HEK293 (cell line): Measurements from ENCODE around the gene UGT1A6.

Source experiments
- CTCF ChIA-PET: fragments of 350-600 bp; formaldehyde crosslinking; extraction: SDS; loops from one replicate; lab custom pipeline; 2021; ENCODE audit warnings: antibody characterized with exemption; lab: Yijun Ruan, JAX
- POLR2A ChIA-PET: fragments of 300-600 bp; formaldehyde crosslinking; extraction: SDS; loops from one replicate; lab custom pipeline; 2020; ENCODE audit warnings: antibody characterized with exemption, inconsistent platforms; lab: Yijun Ruan, JAX
- H3K27ac ChIP-seq: fragments of 200-500 bp; sonication (Bioruptor generic); 2 replicates; pipeline ENCODE4 v1.5.1; 2014; ENCODE audit warnings: low read depth, low read length, control low read depth, inconsistent platforms; ENCODE audit errors: extremely low read depth
- H3K36me3 ChIP-seq, 2 experiments: fragments of 200-500 bp in 1 of 2; sonication (Bioruptor generic) in 1 of 2; 1 replicate in 1 of 2; 2 replicates in 1 of 2; pipeline ENCODE4 v1.5.1; 2014 to 2017; ENCODE audit warnings: inconsistent platforms in 2 of 2, low read length in 2 of 2; ENCODE audit not compliant: control insufficient read depth in 2 of 2, insufficient read depth in 1 of 2
- H3K4me1 ChIP-seq: fragments of 200-500 bp; sonication (Bioruptor generic); 2 replicates; pipeline ENCODE4 v1.5.1; 2014; ENCODE audit warnings: mild to moderate bottlenecking, low read length, inconsistent platforms; ENCODE audit not compliant: control insufficient read depth, insufficient read depth
- H3K4me3 ChIP-seq: 2 replicates; pipeline ENCODE4 v1.5.1; 2011; ENCODE audit warnings: low read depth, mild to moderate bottlenecking, control low read depth, low read length, moderate library complexity
- H3K9me3 ChIP-seq: fragments of 200-500 bp; sonication (Bioruptor generic); 2 replicates; pipeline ENCODE4 v1.5.1; 2014; ENCODE audit warnings: low read depth, low read length, inconsistent platforms; ENCODE audit not compliant: control insufficient read depth, insufficient read depth
- GLIS1 ChIP-seq: fragments of 450-650 bp; formaldehyde crosslinking; IDR thresholded peaks from 2 replicates; pipeline ENCODE4 v1.5.1; 2016; ENCODE audit warnings: missing biosample characterization, missing genetic modification characterization
- OVOL3 ChIP-seq: fragments of 450-650 bp; formaldehyde crosslinking; IDR thresholded peaks from 2 replicates; pipeline ENCODE4 v1.5.1; 2016; ENCODE audit warnings: missing biosample characterization, missing genetic modification characterization
- YY1 ChIP-seq: fragments of 450-650 bp; formaldehyde crosslinking; IDR thresholded peaks from 2 replicates; pipeline ENCODE4 v1.5.1; 2018; ENCODE audit warnings: missing biosample characterization, missing genetic modification characterization
- ZBTB1 ChIP-seq: fragments of 450-650 bp; formaldehyde crosslinking; IDR thresholded peaks from 2 replicates; pipeline ENCODE4 v1.5.1; 2016; ENCODE audit warnings: missing biosample characterization, missing genetic modification characterization
- ZBTB6 ChIP-seq: fragments of 450-650 bp; formaldehyde crosslinking; IDR thresholded peaks from 2 replicates; pipeline ENCODE4 v1.5.1; 2017; ENCODE audit warnings: missing biosample characterization, missing genetic modification characterization
- ZFHX2 ChIP-seq: fragments of 450-650 bp; formaldehyde crosslinking; conservative IDR thresholded peaks from 2 replicates; pipeline ENCODE4 v1.5.1; 2016; ENCODE audit warnings: missing biosample characterization, missing genetic modification characterization
- ZNF157 ChIP-seq: fragments of 450-650 bp; formaldehyde crosslinking; IDR thresholded peaks from 2 replicates; pipeline ENCODE4 v1.5.1; 2016; ENCODE audit warnings: missing biosample characterization, missing genetic modification characterization
- ZNF175 ChIP-seq: fragments of 450-650 bp; formaldehyde crosslinking; IDR thresholded peaks from 2 replicates; pipeline ENCODE4 v1.5.1; 2016; ENCODE audit warnings: missing biosample characterization, missing genetic modification characterization
- ZNF202 ChIP-seq: fragments of 450-650 bp; formaldehyde crosslinking; IDR thresholded peaks from 2 replicates; pipeline ENCODE4 v1.5.1; 2016; ENCODE audit warnings: missing biosample characterization, missing genetic modification characterization, borderline replicate concordance
- ZNF24 ChIP-seq: fragments of 450-650 bp; formaldehyde crosslinking; IDR thresholded peaks from 2 replicates; pipeline ENCODE4 v1.5.1; 2016; ENCODE audit warnings: missing biosample characterization, missing genetic modification characterization
- ZNF266 ChIP-seq: fragments of 450-650 bp; formaldehyde crosslinking; IDR thresholded peaks from 2 replicates; pipeline ENCODE4 v1.5.1; 2016; ENCODE audit warnings: missing biosample characterization, missing genetic modification characterization, low read depth
- ZNF423 ChIP-seq: fragments of 450-650 bp; formaldehyde crosslinking; IDR thresholded peaks from 2 replicates; pipeline ENCODE4 v1.5.1; 2016; ENCODE audit warnings: missing biosample characterization, missing genetic modification characterization
- ZNF549 ChIP-seq: fragments of 450-650 bp; IDR thresholded peaks from 2 replicates; pipeline ENCODE4 v1.5.1; 2018; ENCODE audit warnings: missing biosample characterization, missing genetic modification characterization, mild to moderate bottlenecking, inconsistent platforms, moderate library complexity
- ZNF707 ChIP-seq: fragments of 450-650 bp; formaldehyde crosslinking; IDR thresholded peaks from 2 replicates; pipeline ENCODE4 v1.5.1; 2016; ENCODE audit warnings: missing biosample characterization, missing genetic modification characterization
- ZNF837 ChIP-seq: fragments of 450-650 bp; formaldehyde crosslinking; IDR thresholded peaks from 2 replicates; pipeline ENCODE4 v1.5.1; 2016; ENCODE audit warnings: missing biosample characterization, missing genetic modification characterization
- ZXDB ChIP-seq: fragments of 450-650 bp; formaldehyde crosslinking; IDR thresholded peaks from 2 replicates; pipeline ENCODE4 v1.5.1; 2016; ENCODE audit warnings: missing biosample characterization, missing genetic modification characterization
- TF ChIP-seq, protein P1 (sequence below): fragments of 450-650 bp; formaldehyde crosslinking; IDR thresholded peaks from 2 replicates; pipeline ENCODE4 v1.5.1; 2016; ENCODE audit warnings: missing biosample characterization, missing genetic modification characterization

The UGT1A6 gene

DNA sequence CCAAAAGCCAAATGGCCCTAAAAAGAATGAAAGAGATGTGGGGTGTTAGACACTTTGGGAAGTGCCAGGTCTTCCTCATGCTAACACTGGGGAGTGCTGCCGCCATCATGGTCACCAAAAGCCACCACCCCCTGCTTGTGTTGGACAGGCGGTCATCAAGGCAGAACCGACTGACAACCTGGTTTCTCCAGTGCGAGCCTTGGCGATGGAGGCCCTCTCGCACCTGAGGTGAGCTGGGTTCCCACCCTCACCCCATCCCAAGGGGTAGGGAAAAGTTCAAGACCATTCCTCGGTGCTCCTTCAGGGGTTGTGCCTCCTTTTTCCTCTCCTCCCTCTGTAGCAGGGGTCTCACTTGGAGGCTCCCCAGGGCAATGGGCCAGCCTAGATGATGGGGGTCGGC is 119.0 kb downstream of the UGT1A6 start:
- no peak overlapping the region for H3K27ac ChIP-seq
- ChIA-PET CTCF (no interaction called here), POLR2A (no interaction called here)
- H3K4me1 ChIP-seq: peaks cover 2% of the 10 kb centered on the region; the same call in 1 of the 2 replicates
- no peaks in the 10 kb centered on the region for H3K36me3 ChIP-seq
- TF ChIP-seq ZNF266 (tag by site-specific recombination): no peak
- no peak for TF ChIP-seq ZXDB (tag by site-specific recombination)
- TF ChIP-seq ZNF24: no peak
- no peak for TF ChIP-seq ZBTB1
- no peak overlapping the region for H3K4me3 ChIP-seq
- no peaks in the 10 kb centered on the region for H3K9me3 ChIP-seq

DNA sequence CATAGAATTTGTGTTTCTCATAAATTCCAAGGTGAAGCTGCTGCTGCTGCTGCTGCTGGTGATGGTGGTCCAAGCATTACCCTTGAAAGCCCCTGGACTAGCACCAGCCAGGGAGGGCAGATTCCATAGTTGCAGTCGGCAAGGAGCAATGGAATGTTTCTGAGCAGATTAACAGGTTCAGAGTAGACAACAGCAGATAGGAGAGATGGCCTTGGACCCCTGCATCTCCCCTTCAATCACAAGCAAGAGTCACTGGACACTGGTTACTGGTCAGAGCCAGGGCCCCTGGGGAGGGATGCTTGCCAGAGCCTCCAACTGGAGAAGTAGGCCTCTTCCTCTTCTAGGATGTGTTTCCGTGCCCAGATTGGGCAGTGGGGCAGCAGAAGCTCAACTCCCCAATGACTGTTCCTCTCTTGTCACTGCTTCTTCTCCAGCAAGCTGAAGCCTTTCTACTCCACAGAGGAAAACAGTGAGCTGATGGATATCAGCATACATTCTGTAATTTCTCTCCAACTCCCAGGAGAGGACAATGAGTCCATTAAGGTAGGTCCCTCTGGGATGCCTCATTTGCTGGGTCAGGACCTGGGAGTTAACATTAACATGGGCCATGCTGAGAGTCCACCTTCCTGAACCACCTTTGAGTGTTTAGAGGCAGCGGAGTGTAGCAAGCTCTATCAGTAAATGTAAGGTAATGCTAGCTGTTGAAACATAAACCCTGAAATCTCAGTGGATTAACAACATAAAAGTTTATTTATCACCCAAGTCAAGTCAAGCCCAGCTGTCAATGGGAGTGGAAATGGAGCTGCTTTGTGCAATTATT is 120.8 kb downstream of the UGT1A6 start:
- Histone ChIP-seq H3K36me3 (no peaks in the 10 kb centered on the region), H3K4me3 (no peak overlapping the region), H3K9me3 (no peaks in the 10 kb centered on the region), H3K27ac (no peak overlapping the region), H3K4me1 (peaks cover 5% of the 10 kb centered on the region; the same call in 1 of the 2 replicates)
- TF ChIP-seq ZNF837 (tag by site-specific recombination) (no peak), ZNF707 (tag by site-specific recombination) (no peak), ZNF157 (tag by site-specific recombination) (no peak), ZNF202 (tag by site-specific recombination) (no peak), ZNF175 (no peak), ZBTB6 (no peak), OVOL3 (tag by site-specific recombination) (no peak), YY1 (tag by site-specific recombination) (no peak), GLIS1 (tag by site-specific recombination) (no peak), ZNF423 (tag by site-specific recombination) (no peak)
- TF ChIP-seq, protein P1, sequence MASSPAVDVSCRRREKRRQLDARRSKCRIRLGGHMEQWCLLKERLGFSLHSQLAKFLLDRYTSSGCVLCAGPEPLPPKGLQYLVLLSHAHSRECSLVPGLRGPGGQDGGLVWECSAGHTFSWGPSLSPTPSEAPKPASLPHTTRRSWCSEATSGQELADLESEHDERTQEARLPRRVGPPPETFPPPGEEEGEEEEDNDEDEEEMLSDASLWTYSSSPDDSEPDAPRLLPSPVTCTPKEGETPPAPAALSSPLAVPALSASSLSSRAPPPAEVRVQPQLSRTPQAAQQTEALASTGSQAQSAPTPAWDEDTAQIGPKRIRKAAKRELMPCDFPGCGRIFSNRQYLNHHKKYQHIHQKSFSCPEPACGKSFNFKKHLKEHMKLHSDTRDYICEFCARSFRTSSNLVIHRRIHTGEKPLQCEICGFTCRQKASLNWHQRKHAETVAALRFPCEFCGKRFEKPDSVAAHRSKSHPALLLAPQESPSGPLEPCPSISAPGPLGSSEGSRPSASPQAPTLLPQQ: no peak
- POLR2A ChIA-PET: no interaction called here
- CTCF ChIA-PET: no interaction called here

DNA sequence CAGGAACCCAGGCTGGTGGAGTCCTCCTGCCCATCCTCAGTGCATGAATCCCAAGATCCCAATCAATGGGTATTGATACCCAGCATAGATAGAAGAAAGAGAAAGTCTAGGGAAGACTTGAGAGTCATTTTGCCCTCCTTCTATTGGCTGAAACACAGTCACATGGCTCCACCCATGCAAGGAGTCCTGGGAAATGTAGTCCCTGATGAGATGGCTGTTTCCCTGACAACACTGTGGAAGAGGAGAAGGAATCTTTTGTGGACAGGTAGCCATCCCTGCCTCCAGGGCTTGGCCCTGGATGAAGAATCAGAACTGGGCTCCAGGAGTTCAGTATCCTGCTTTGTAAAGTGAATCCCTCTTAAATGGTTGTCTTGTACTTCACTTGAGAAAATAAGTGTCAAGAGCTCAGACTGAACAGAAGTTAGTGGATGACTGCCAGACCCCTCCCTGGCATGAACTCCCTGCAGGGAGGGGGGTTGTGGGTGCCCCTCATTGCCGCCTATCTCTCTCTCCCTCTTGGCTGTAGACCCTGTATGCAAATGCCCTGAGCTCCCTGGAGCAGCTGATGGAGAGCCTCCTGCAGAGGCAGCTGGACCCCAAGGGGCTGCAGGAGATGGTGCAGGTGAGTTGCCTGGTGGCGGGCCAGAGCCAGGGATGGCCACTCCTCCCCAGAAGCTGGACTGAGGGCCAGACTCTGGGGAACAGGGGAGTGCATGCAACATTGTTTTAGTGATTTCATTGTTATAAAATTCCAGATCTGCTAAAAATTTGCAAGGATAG is 121.6 kb downstream of the UGT1A6 start:
- Histone ChIP-seq H3K4me1 (peaks cover 5% of the 10 kb centered on the region; the same call in 1 of the 2 replicates), H3K27ac (no peak overlapping the region), H3K36me3 (no peaks in the 10 kb centered on the region), H3K9me3 (no peaks in the 10 kb centered on the region), H3K4me3 (no peak overlapping the region)
- ChIA-PET POLR2A (no interaction called here), CTCF (no interaction called here)
- TF ChIP-seq ZNF549: no peak
- TF ChIP-seq ZFHX2 (tag by site-specific recombination): no peak
- TF ChIP-seq ZNF266 (tag by site-specific recombination): no peak
